HG02870 (cell line): ENCODE results near the gene MAGI3.
"Not testable (repeated sequence)": the region's sequence is repeated elsewhere in the genome, so short reads cannot be mapped to it uniquely, and the experiment has no call there.

ENCODE experiments used
- ATAC-seq: cut with Tn5 transposase; IDR thresholded peaks from one replicate; pipeline ENCODE4 v1.9.1; 2021; ENCODE audit warnings: mild to moderate bottlenecking, moderate library complexity; ENCODE audit not compliant: unreplicated experiment

Gene MAGI3

GRCh38 chr1:113508364-113509164, 118.2 kb downstream of the MAGI3 start:
- ATAC-seq: no peak

GRCh38 chr1:113509766-113510165, 119.5 kb downstream of the MAGI3 start:
- not testable (repeated sequence) for ATAC-seq

GRCh38 chr1:113511269-113511668, 121.0 kb downstream of the MAGI3 start:
- ATAC-seq: no peak

GRCh38 chr1:113515498-113515897, 125.2 kb downstream of the MAGI3 start:
- no peak for ATAC-seq

- ATAC-seq: no peak
These were observed 127.0 kb downstream of the MAGI3 start for GRCh38 chr1:113517346-113517745.

GRCh38 chr1:113517983-113518382, 127.7 kb downstream of the MAGI3 start:
- no peak for ATAC-seq

- no peak for ATAC-seq
These were observed 129.2 kb downstream of the MAGI3 start for GRCh38 chr1:113519556-113519955.

GRCh38 chr1:113530021-113530420, 139.7 kb downstream of the MAGI3 start:
- no peak for ATAC-seq

- ATAC-seq: no peak
These were observed 141.0 kb downstream of the MAGI3 start for GRCh38 chr1:113531321-113531720.

- no peak for ATAC-seq
These were observed 142.7 kb downstream of the MAGI3 start for GRCh38 chr1:113533061-113533460.

- ATAC-seq: no peak
These were observed 144.0 kb downstream of the MAGI3 start for GRCh38 chr1:113534130-113534817.

- no peak for ATAC-seq
These were observed 144.6 kb downstream of the MAGI3 start for GRCh38 chr1:113534875-113535274.

- ATAC-seq: no peak
These were observed 146.0 kb downstream of the MAGI3 start for GRCh38 chr1:113536182-113536780.

- no peak for ATAC-seq
These were observed 147.9 kb downstream of the MAGI3 start for GRCh38 chr1:113538225-113538624.

GRCh38 chr1:113540335-113540734, 150.0 kb downstream of the MAGI3 start:
- ATAC-seq: no peak

- ATAC-seq: no peak
These were observed 150.8 kb downstream of the MAGI3 start for GRCh38 chr1:113541106-113541505.

GRCh38 chr1:113542221-113542701, 151.9 kb downstream of the MAGI3 start:
- no peak for ATAC-seq

GRCh38 chr1:113543110-113543509, 152.8 kb downstream of the MAGI3 start:
- ATAC-seq: no peak

GRCh38 chr1:113545210-113545609, 154.9 kb downstream of the MAGI3 start:
- no peak for ATAC-seq

GRCh38 chr1:113545626-113546025, 155.3 kb downstream of the MAGI3 start:
- ATAC-seq: no peak

GRCh38 chr1:113551728-113552127, 161.4 kb downstream of the MAGI3 start:
- ATAC-seq: no peak

- no peak for ATAC-seq
These were observed 161.9 kb downstream of the MAGI3 start for GRCh38 chr1:113552244-113552643.
